Keratinocyte (primary cell): Measurements from ENCODE around the gene HCN2. TPM values are rescaled to one million over a fixed set of nuclear protein-coding genes. Genes with fewer than 3 reads are reported as not detected.

Source experiments
- DNase-seq: peaks from one replicate; pipeline ENCODE4 v3.0.0-alpha.2; 2011; ENCODE audit warnings: low read depth, missing footprints, low spot score
- FAIRE-seq: peaks from 2 replicates; lab custom pipeline; 2011; peaks lifted over from hg19 to GRCh38; lab: Jason Lieb, UNC
- H2AFZ ChIP-seq: 2 replicates; pipeline ENCODE4 v1.6.0; 2012; ENCODE audit warnings: low read length, control low read depth, inconsistent platforms; ENCODE audit not compliant: control insufficient read depth
- H3K27ac ChIP-seq: 2 replicates; pipeline ENCODE4 v1.5.1; 2011; ENCODE audit warnings: low read length; ENCODE audit not compliant: control insufficient read depth, insufficient read depth
- H3K27me3 ChIP-seq: 3 replicates; pipeline ENCODE4 v1.6.0; 2011; ENCODE audit warnings: low read length; ENCODE audit not compliant: control insufficient read depth, insufficient read depth; ENCODE audit errors: extremely low read depth
- H3K36me3 ChIP-seq, 2 experiments: 2 replicates in 1 of 2; 3 replicates in 1 of 2; pipeline ENCODE4 v1.5.1; 2011; ENCODE audit warnings: low read length in 2 of 2, mild to moderate bottlenecking in 1 of 2; ENCODE audit not compliant: control insufficient read depth in 2 of 2, insufficient read depth in 2 of 2; ENCODE audit errors: extremely low read depth in 1 of 2
- H3K4me1 ChIP-seq: 3 replicates; pipeline ENCODE4 v1.5.1; 2011; ENCODE audit warnings: low read length; ENCODE audit not compliant: control insufficient read depth, insufficient read depth; ENCODE audit errors: extremely low read depth
- H3K4me2 ChIP-seq: 3 replicates; pipeline ENCODE4 v1.6.0; 2011; ENCODE audit warnings: low read depth, low read length; ENCODE audit not compliant: control insufficient read depth, insufficient read depth; ENCODE audit errors: extremely low read depth
- H3K4me3 ChIP-seq, 3 experiments: fragments of 200-600 bp in 1 of 3; sonication (generic) in 1 of 3; 2 replicates in 2 of 3; 3 replicates in 1 of 3; pipeline ENCODE4 v1.5.1; 2011 to 2016; ENCODE audit warnings: low read length in 3 of 3, mild to moderate bottlenecking in 3 of 3, control low read depth in 2 of 3, inconsistent platforms in 1 of 3, low read depth in 1 of 3, mixed read lengths in 1 of 3, mixed run types in 1 of 3, moderate library complexity in 1 of 3; ENCODE audit not compliant: control insufficient read depth in 2 of 3, insufficient read depth in 2 of 3; ENCODE audit errors: extremely low read depth in 1 of 3
- H3K79me2 ChIP-seq: 2 replicates; pipeline ENCODE4 v1.6.0; 2012; ENCODE audit warnings: low read length; ENCODE audit not compliant: control insufficient read depth, insufficient read depth
- H3K9ac ChIP-seq: 3 replicates; pipeline ENCODE4 v1.6.0; 2011; ENCODE audit warnings: low read length; ENCODE audit not compliant: control insufficient read depth, insufficient read depth; ENCODE audit errors: extremely low read depth
- H3K9me1 ChIP-seq: 3 replicates; pipeline ENCODE4 v1.6.0; 2011; ENCODE audit warnings: low read length; ENCODE audit not compliant: control insufficient read depth, insufficient read depth; ENCODE audit errors: extremely low read depth
- H3K9me3 ChIP-seq: 2 replicates; pipeline ENCODE4 v1.5.1; 2012; ENCODE audit warnings: low read depth, low read length; ENCODE audit not compliant: control insufficient read depth
- H4K20me1 ChIP-seq: 3 replicates; pipeline ENCODE4 v1.6.0; 2011; ENCODE audit warnings: low read length; ENCODE audit not compliant: control insufficient read depth, insufficient read depth; ENCODE audit errors: extremely low read depth
- CTCF ChIP-seq, 3 experiments: IDR thresholded peaks in 1 of 3; conservative IDR thresholded peaks in 1 of 3; optimal IDR thresholded peaks in 1 of 3; 2 replicates in 2 of 3; 3 replicates in 1 of 3; pipeline versions ENCODE3 to v1.5.1; 2011; ENCODE audit warnings: low read length in 3 of 3, mild to moderate bottlenecking in 3 of 3, moderate library complexity in 2 of 3, control low read depth in 1 of 3, inconsistent platforms in 1 of 3; ENCODE audit not compliant: insufficient read depth in 2 of 3; ENCODE audit errors: extremely low read depth in 1 of 3
- EZH2 ChIP-seq: IDR thresholded peaks from one replicate; pipeline ENCODE4 v1.6.1; 2012; ENCODE audit warnings: inconsistent platforms, mild to moderate bottlenecking, low read length, moderate library complexity
- dilution Hi-C: fragments of 300-500 bp; cut with MboI; formaldehyde crosslinking; loops from one replicate; pipeline ENCODE4 v1.7.0; 2020; ENCODE audit warnings: low sequenced_read_pairs; ENCODE audit not compliant: extremely low pct_ligation_motif_present
- polyA plus RNA-seq, 5 experiments: library from polyadenylated mRNA; depleted of rRNA in 3 of 5; stranded (reverse) in 3 of 5; stranded (forward) in 1 of 5; unstranded in 1 of 5; fragments of >200 nt; gene quantifications; 1 replicate in 1 of 5; 2 replicates in 3 of 5; 3 replicates in 1 of 5; pipeline versions ENCODE4 v1.2.1 to v1.2.3, GENCODE V29; 2011 to 2012; ENCODE audit warnings: missing spikeins in 2 of 5, low read depth in 1 of 5, low replicate concordance in 1 of 5

The HCN2 gene
- polyA plus RNA-seq, 1 donor (not counting 4 experiments of a cell fraction or from before 2014, with no cell fraction given) = 0.13 TPM

GRCh38 chr19:582497-583197 is 7.0 kb upstream of the HCN2 start:
- no peak overlapping the region for H3K4me2 ChIP-seq
- H3K27ac ChIP-seq = no peak overlapping the region
- H2AFZ ChIP-seq = no peak overlapping the region
- dilution Hi-C loops = no loop called here
- FAIRE-seq = no peak
- peaks cover 39% of the 10 kb centered on the region for H3K79me2 ChIP-seq
- H3K9me3 ChIP-seq = no peaks in the 10 kb centered on the region
- TF ChIP-seq CTCF (optimal IDR thresholded peaks at IDR 0.05 in 1 of 3, IDR thresholded peaks at IDR 0.05 in 1 of 3, conservative IDR thresholded peaks at IDR 0.05 in 1 of 3; ENCODE audit: extremely low read depth in 1 of 3, insufficient read depth in 2 of 3, low read length in 3 of 3) = no peak
- TF ChIP-seq EZH2 = no peak
- peaks cover 19 to 31% of the 10 kb centered on the region in 2 experiments for H3K36me3 ChIP-seq
- H3K4me3 ChIP-seq = no peak overlapping the region
- peaks cover 43% of the 10 kb centered on the region for H4K20me1 ChIP-seq
- no peak for DNase-seq
- no peaks in the 10 kb centered on the region for H3K27me3 ChIP-seq
- H3K9ac ChIP-seq = no peak overlapping the region
- H3K9me1 ChIP-seq = no peaks in the 10 kb centered on the region
- no peaks in the 10 kb centered on the region for H3K4me1 ChIP-seq

DNA sequence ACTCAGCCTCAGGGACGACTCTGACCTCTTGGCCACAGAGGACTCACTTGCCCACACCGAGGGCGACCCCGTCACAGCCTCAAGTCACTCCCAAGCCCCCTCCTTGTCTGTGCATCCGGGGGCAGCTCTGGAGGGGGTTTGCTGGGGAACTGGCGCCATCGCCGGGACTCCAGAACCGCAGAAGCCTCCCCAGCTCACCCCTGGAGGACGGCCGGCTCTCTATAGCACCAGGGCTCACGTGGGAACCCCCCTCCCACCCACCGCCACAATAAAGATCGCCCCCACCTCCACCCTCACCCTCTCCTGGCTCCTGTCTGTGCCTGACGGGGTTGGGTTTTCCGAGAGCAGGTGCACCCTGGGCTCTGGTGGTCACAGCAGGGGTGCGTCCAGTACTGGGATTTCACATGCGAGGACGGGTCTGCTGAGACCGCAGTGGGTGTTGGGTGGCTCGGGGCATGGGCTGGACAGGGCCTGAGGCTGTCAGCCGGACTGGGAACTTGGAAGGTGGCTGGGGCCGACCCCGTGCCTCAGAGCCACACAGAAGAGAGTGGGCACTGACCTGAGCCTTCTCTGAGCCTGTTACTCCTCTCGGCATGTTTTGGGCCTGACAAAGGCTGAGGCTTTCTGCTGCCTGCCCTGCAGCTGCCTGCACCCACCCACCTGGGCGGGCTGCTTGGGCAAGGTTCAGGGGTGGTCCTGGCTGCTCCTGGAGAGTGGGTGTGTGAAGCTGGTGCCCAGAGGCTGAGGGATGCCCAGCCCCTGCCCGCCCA is 6.3 kb upstream of the HCN2 start:
- FAIRE-seq (no peak), DNase-seq (no peak)
- Histone ChIP-seq H2AFZ (no peak overlapping the region), H3K27me3 (peaks cover 1% of the 10 kb centered on the region), H3K4me2 (no peak overlapping the region), H3K79me2 (peaks cover 31% of the 10 kb centered on the region), H3K9ac (no peak overlapping the region), H3K9me1 (no peaks in the 10 kb centered on the region), H4K20me1 (peaks cover 38% of the 10 kb centered on the region), H3K27ac (no peak overlapping the region), H3K4me3 (no peak overlapping the region), H3K36me3 (peaks cover 18 to 29% of the 10 kb centered on the region in 2 experiments), H3K4me1 (peaks cover 2% of the 10 kb centered on the region), H3K9me3 (no peaks in the 10 kb centered on the region)
- TF ChIP-seq CTCF (optimal IDR thresholded peaks at IDR 0.05 in 1 of 3, IDR thresholded peaks at IDR 0.05 in 1 of 3, conservative IDR thresholded peaks at IDR 0.05 in 1 of 3; ENCODE audit: extremely low read depth in 1 of 3, insufficient read depth in 2 of 3, low read length in 3 of 3) = no peak
- TF ChIP-seq EZH2 = no peak
- dilution Hi-C loops = no loop called here
